DOHH2 (cell line): ENCODE results near the gene SYNDIG1L.

Experiments used
- H3F3A ChIP-seq: fragments of 200-600 bp; sonication (generic), shearing (Covaris generic); 2 replicates; pipeline ENCODE4 v1.6.0; 2016; ENCODE audit warnings: antibody characterized with exemption, mild to moderate bottlenecking; ENCODE audit not compliant: control insufficient read depth, insufficient read depth
- H3K27ac ChIP-seq: fragments of 200-600 bp; sonication (generic); 2 replicates; pipeline ENCODE4 v1.5.1; 2014; ENCODE audit warnings: low read depth, mild to moderate bottlenecking, low read length, moderate library complexity
- H3K27me3 ChIP-seq: fragments of 200-600 bp; sonication (generic); 2 replicates; pipeline ENCODE4 v1.6.1; 2014; ENCODE audit warnings: mild to moderate bottlenecking, low read length, mixed read lengths; ENCODE audit not compliant: control insufficient read depth
- H3K36me3 ChIP-seq: fragments of 200-600 bp; sonication (generic); 2 replicates; pipeline ENCODE4 v1.6.1; 2014; ENCODE audit warnings: mild to moderate bottlenecking, low read length, moderate library complexity, mixed read lengths; ENCODE audit not compliant: control insufficient read depth
- H3K4me1 ChIP-seq: fragments of 200-600 bp; sonication (generic); 2 replicates; pipeline ENCODE4 v1.6.1; 2014; ENCODE audit warnings: mild to moderate bottlenecking, low read length, mixed read lengths; ENCODE audit not compliant: control insufficient read depth
- H3K4me2 ChIP-seq: fragments of 200-600 bp; sonication (generic); 2 replicates; pipeline ENCODE4 v1.6.0; 2014; ENCODE audit warnings: mild to moderate bottlenecking, low read length, moderate library complexity
- H3K4me3 ChIP-seq: fragments of 200-600 bp; sonication (generic); 2 replicates; pipeline ENCODE4 v1.5.1; 2014; ENCODE audit warnings: mild to moderate bottlenecking, low read length, mixed read lengths
- H3K79me2 ChIP-seq: fragments of 200-600 bp; sonication (generic); 2 replicates; pipeline ENCODE4 v1.6.1; 2014; ENCODE audit warnings: mild to moderate bottlenecking, low read length, mixed read lengths; ENCODE audit not compliant: control insufficient read depth
- H3K9me2 ChIP-seq: fragments of 200-600 bp; sonication (generic); replicated peaks from 2 replicates; pipeline ENCODE4 v1.6.1; 2014; ENCODE audit warnings: mild to moderate bottlenecking, low read length, mixed read lengths; ENCODE audit not compliant: control insufficient read depth
- H3K9me3 ChIP-seq: fragments of 200-600 bp; sonication (generic); 2 replicates; pipeline ENCODE4 v1.6.1; 2014; ENCODE audit warnings: antibody characterized with exemption, low read length, mixed read lengths; ENCODE audit not compliant: control insufficient read depth, insufficient read depth
- H4K20me1 ChIP-seq: fragments of 200-600 bp; sonication (generic); 2 replicates; pipeline ENCODE4 v1.6.0; 2014; ENCODE audit warnings: low read depth, mild to moderate bottlenecking, antibody characterized with exemption, low read length, moderate library complexity; ENCODE audit not compliant: control insufficient read depth, insufficient read depth
- EZH2phosphoT487 ChIP-seq: fragments of 200-600 bp; sonication (generic); IDR thresholded peaks from 2 replicates; pipeline ENCODE4 v1.6.1; 2017; ENCODE audit warnings: borderline replicate concordance, mild to moderate bottlenecking, antibody characterized with exemption, low read length, moderate library complexity, mixed read lengths
- TF ChIP-seq, protein P1 (sequence below): fragments of 200-600 bp; sonication (generic); IDR thresholded peaks from one replicate; pipeline ENCODE4 v1.5.1; 2014; ENCODE audit warnings: antibody characterized with exemption, mild to moderate bottlenecking, low read depth, low read length; ENCODE audit not compliant: poor library complexity, severe bottlenecking

Gene SYNDIG1L

DNA sequence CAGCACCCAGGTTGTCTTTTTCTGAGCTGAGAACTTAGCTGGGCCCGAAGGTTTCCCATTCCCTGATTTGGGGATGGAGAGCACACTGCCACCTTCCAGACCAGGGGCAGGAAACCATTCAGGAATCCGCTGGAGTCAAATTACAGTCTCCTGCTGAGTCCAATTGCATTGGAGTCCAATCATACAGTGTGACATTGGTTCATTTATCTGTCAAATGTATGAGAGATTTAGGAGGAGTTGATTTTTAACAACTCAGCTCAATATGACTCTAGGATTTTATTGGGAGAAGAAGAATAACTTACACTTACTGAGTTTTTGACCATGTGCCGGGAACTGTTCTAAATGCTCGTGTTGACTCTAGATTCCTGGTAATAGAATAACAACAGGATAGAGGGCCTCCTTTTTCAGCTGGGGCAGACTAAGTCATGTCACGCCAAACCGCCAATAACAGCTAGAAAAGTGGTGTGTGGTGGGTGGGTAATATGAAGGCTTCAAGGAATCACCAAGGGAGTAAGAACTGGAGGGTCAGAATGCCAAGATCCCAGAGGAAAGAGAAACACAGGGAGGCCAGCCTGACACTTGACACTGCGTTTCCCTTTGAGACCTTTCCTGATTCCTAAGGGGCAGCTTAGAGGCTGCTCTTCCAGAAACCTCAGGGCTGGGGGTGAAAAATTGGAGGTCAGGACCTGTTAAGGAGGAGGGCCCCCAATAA is 11.5 kb downstream of the SYNDIG1L start:
- H4K20me1 ChIP-seq: peaks cover 5% of the 10 kb centered on the region; the same call in 1 of the 2 replicates
- peaks cover 20% of the 10 kb centered on the region for H3K27me3 ChIP-seq
- no peak overlapping the region for H3K4me2 ChIP-seq
- no peaks in the 10 kb centered on the region for H3K9me2 ChIP-seq
- H3K36me3 ChIP-seq: no peaks in the 10 kb centered on the region
- H3K79me2 ChIP-seq: no peaks in the 10 kb centered on the region
- no peaks in the 10 kb centered on the region for H3K9me3 ChIP-seq
- no peak overlapping the region for H3K27ac ChIP-seq
- no peak for TF ChIP-seq EZH2phosphoT487
- TF ChIP-seq, protein P1, sequence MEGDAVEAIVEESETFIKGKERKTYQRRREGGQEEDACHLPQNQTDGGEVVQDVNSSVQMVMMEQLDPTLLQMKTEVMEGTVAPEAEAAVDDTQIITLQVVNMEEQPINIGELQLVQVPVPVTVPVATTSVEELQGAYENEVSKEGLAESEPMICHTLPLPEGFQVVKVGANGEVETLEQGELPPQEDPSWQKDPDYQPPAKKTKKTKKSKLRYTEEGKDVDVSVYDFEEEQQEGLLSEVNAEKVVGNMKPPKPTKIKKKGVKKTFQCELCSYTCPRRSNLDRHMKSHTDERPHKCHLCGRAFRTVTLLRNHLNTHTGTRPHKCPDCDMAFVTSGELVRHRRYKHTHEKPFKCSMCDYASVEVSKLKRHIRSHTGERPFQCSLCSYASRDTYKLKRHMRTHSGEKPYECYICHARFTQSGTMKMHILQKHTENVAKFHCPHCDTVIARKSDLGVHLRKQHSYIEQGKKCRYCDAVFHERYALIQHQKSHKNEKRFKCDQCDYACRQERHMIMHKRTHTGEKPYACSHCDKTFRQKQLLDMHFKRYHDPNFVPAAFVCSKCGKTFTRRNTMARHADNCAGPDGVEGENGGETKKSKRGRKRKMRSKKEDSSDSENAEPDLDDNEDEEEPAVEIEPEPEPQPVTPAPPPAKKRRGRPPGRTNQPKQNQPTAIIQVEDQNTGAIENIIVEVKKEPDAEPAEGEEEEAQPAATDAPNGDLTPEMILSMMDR: no peak
- no peaks in the 10 kb centered on the region for H3F3A ChIP-seq
- no peaks in the 10 kb centered on the region for H3K4me1 ChIP-seq
- no peak overlapping the region for H3K4me3 ChIP-seq

DNA sequence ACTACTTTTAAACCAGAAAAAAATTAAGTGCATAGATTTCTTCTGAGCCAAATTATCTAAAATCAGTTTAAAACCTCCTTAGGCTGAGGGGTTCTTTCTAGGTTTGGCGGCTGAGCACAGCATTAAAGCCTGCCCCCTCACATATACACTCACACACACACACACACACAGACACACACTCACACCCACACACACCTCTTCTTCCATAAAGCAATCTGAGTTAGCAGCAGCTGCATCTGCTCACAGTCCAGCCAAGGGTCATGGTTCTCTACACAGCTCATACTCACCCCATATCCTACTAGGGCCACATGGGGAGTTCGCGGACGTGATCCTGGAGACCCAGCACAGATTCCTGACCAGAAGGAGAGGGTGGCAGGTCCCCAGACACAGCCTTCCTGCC is 12.4 kb downstream of the SYNDIG1L start:
- Histone ChIP-seq H3F3A (no peaks in the 10 kb centered on the region), H3K36me3 (no peaks in the 10 kb centered on the region), H3K9me2 (no peaks in the 10 kb centered on the region), H3K27ac (no peak overlapping the region), H3K9me3 (no peaks in the 10 kb centered on the region), H3K4me3 (no peak overlapping the region), H3K4me2 (no peak overlapping the region), H4K20me1 (no peaks in the 10 kb centered on the region), H3K79me2 (no peaks in the 10 kb centered on the region), H3K4me1 (no peaks in the 10 kb centered on the region), H3K27me3 (peaks cover 20% of the 10 kb centered on the region)
- TF ChIP-seq, protein P1: no peak
- TF ChIP-seq EZH2phosphoT487: no peak

DNA sequence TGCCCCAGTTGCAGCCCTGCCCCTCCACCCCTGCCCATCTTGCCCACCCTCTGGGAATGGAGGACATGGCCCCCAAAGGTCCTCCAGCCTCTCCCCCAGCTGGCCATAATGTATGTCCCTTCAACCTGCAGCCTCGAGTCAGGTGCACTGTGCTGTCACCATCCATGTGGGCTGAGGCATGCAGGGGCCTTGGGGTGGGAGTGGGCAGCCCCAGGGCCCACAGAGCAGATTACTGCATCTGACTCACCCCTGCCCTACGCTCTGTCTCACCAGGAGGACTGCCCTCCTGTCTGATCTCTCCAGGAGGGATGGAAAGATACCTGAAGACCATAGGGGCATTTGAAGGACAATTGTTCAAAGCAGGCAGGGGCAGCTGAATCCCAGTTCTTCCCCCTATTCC is 13.3 kb downstream of the SYNDIG1L start:
- no peaks in the 10 kb centered on the region for H3K9me2 ChIP-seq
- no peaks in the 10 kb centered on the region for H4K20me1 ChIP-seq
- no peaks in the 10 kb centered on the region for H3F3A ChIP-seq
- H3K4me2 ChIP-seq: no peak overlapping the region
- no peak overlapping the region for H3K4me3 ChIP-seq
- H3K79me2 ChIP-seq: no peaks in the 10 kb centered on the region
- TF ChIP-seq EZH2phosphoT487: no peak
- TF ChIP-seq, protein P1: no peak
- peaks cover 20% of the 10 kb centered on the region for H3K27me3 ChIP-seq
- no peaks in the 10 kb centered on the region for H3K9me3 ChIP-seq
- H3K4me1 ChIP-seq: no peaks in the 10 kb centered on the region
- no peak overlapping the region for H3K27ac ChIP-seq
- no peaks in the 10 kb centered on the region for H3K36me3 ChIP-seq
